HuH-7 (cell line): ENCODE data around the gene KCNH2.

Source experiments
- DNase-seq: peaks from one replicate; pipeline ENCODE4 v3.0.0; 2011; ENCODE audit warnings: low spot score

The KCNH2 gene

DNA sequence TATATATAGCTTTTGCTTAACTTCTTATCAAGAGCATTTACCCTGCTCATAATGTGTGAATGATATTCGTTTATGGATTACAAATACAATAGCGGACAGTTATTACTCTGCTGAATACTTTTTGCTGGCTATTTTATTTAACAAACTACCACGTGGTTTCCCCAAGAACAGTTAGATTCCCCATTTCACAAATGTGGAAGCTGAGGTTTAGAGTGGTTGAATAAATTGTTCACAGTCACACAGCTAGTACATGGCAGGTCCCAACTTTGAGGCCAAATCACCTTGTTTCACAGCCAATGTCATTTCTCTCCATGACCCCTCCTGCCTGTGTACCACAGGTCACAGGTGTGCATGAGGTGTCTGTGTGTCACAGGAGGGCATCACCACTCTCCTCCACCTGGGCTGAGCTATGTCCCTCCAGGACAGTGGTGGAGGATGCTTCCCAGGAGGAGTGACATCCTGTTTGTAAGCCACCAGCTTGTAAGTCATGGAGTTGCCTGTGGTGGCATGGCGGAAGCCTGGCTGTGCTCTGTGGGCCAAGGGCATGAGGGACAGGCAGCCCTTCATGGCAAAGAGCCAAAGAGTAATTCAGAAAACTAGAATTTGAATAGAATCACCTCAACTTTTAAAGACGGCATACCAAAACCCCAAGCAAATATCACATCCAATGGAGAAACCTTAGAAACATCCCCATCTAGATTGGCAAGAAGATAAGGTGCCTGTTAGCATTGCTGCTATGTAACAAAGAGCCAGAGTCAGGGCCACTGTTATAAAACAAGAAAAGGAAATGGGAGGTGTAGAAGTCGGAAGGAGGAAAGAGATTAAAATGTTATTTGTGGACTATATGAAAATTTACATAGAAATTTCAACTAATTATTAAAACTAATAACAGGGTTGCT, 73.9 kb downstream of the KCNH2 start:
- no peak for DNase-seq

DNA sequence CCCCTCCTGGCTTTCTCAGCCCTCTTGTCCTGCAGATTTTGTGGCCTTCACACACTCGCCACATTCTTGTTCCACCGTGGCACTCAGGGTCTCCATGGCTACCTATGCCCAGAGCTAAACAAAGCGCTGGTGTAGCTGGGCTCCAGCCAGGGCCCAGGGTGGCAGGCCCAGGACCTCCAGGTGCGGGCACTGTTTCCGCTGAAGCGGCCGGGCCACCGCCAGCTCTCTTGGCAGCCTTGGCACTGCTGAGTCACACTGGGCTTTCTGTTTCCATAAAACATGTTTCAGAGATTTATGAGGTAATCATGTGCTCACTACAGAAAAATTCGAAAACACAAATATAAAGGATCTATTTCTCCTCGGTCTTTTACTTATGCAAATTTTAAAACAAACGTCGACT, 74.5 kb downstream of the KCNH2 start:
- DNase-seq, result no peak

DNA sequence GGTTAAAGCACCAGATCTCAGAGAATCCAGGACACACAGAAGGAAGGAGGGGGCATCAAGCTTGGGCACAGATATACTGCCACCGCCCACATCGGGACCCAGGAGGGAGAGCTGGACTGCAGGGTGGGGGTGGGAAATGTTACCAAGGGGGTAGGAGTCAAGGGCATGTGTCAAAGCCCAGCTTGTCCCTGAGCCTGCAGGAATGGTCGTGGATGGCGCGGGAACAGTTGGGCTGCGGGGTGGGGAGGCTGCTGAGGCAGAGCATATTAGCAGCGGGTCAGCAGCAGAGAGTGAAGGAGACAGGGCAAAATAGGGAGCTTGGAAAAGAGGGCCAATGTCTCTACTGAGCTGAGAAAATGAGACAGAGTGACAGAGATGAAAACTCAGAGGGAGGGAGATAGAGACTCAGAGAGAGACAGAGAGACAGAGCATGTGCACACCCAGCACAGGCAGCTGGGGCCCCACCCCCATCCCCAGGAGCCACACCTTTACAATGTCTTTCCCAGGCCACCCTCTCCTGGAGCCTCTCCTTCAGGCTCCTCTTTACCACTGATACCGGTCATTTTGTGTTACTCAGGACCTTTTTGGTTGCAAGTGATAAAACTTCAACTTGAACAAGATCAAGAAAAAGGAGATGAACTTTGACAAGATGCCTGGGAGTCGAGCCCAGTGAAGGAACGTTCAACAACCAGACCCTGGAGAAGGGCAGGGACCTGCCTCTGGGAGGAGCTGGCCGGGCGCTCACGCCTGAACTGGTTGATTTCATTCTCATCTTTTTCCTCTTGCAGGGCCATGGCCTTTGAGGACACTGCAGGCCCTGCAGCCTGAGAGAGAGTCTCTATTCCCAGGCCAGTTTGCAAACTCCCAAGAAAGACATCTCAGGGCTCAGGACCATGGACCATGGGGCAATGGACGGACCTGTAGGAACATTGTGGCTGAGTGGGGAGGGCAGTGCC, 75.8 kb downstream of the KCNH2 start:
- DNase-seq, result no peak

- DNase-seq, result no peak
Observed at GRCh38 chr7:150901160-150902035, 76.7 kb downstream of the KCNH2 start.

GRCh38 chr7:150900675-150901074, 77.4 kb downstream of the KCNH2 start:
- no peak for DNase-seq

DNA sequence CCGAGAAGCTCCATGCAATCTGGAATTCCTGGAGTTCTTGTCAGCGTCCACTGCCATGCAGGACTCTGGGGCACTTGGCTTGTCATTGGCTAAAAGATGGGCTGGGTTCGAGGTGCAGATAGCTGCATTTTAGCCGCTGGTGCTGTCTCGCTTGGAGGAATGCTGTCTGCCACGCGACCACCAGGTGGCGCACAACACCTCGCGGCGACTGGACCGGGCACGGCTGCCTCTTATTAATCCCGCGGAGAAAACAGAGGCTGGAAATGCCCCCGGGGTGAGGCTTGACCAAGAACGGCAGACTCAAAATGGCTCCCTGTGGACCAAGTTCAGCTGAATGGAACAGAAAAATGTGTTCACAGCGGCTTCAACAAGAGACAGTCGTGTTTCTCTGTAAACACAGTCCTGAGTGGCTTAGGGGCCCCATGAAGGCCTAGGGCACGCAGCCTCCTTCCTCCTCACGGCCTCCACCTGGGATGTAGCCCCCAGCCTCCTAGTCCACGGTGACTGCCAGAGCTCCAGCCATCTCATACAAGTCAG, 79.6 kb downstream of the KCNH2 start:
- DNase-seq, result peak; percentile 90

- DNase-seq, result no peak
Observed at GRCh38 chr7:150897502-150898474, 80.3 kb downstream of the KCNH2 start.

DNA sequence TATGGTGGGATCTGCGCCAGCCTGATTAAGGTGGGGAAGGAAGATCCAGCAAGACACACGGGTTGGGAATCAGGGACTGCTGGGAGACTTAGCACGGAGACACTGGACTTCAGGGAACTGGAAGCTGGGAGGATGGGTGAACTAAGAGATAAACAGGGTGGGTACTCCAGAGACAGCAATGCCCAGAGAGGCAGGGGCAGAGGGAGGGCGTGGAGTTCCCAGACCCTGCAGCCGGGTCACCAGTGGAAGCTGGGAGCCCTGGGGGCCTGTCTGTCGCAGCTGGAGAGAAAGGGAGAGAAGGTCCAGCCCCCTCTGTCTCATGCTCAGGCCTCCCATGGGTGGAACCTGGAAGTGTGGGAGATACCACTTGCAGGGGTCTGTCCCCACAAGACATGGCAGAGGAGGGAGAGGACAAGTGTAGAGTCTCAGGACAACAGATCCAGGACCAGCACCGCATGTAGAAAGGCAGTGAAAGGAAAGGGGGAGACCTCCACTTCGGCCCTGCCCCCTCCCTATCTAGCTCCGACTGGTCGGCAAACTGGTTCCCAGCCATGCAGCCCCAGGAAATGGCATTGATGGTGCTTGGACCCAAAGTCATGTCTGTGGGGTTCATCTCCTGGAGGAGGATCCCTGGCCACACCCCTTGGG, 81.4 kb downstream of the KCNH2 start:
- DNase-seq, result no peak

- DNase-seq, result no peak
Observed at GRCh38 chr7:150895809-150896208, 82.3 kb downstream of the KCNH2 start.
